ENCODE results near the gene MTHFSD.

The MTHFSD gene

GRCh38 chr16:86584071-86584685 is 29.1 kb upstream of the MTHFSD start:
- ATAC-seq (ENCODE audit: insufficient read depth, low read depth) = no peak
- no peak overlapping the region for H2AFZ ChIP-seq (ENCODE audit: low read depth, low read length)
- no peak overlapping the region for H3K27ac ChIP-seq (ENCODE audit: low read length)
- H3K4me3 ChIP-seq (ENCODE audit: low read depth in 1 of 2, low read length in 2 of 2) = no peak overlapping the region
- no peaks in the 10 kb centered on the region for H4K20me1 ChIP-seq (ENCODE audit: insufficient read depth, low read length)
- no peak for TF ChIP-seq EZH2 (IDR thresholded peaks at IDR 0.05; ENCODE audit: borderline replicate concordance, low read depth, low read length, severe bottlenecking)
- no peak for TF ChIP-seq CTCF (IDR thresholded peaks at IDR 0.05; ENCODE audit: borderline replicate concordance, extremely low read depth, low read length, poor library complexity, severe bottlenecking)
- no peaks in the 10 kb centered on the region for H3K27me3 ChIP-seq (ENCODE audit: insufficient read depth, low read length, poor library complexity)
- H3K36me3 ChIP-seq (ENCODE audit: insufficient read depth, low read length) = no peaks in the 10 kb centered on the region
- H3K9me3 ChIP-seq (ENCODE audit: insufficient read depth, low read length, severe bottlenecking) = no peaks in the 10 kb centered on the region
- DNase-seq = no peak
- no peak overlapping the region for H3K9ac ChIP-seq (ENCODE audit: low read depth, low read length)
- no peaks in the 10 kb centered on the region for H3K4me1 ChIP-seq (ENCODE audit: insufficient read depth, low read length)
- H3K4me2 ChIP-seq (ENCODE audit: insufficient read depth, low read length) = no peak overlapping the region
- H3K79me2 ChIP-seq (ENCODE audit: insufficient read depth, low read length) = no peaks in the 10 kb centered on the region

GRCh38 chr16:86581458-86581857 is 26.4 kb upstream of the MTHFSD start:
- no peak overlapping the region for H3K4me3 ChIP-seq (ENCODE audit: low read depth in 1 of 2, low read length in 2 of 2)
- ATAC-seq (ENCODE audit: insufficient read depth, low read depth) = no peak

GRCh38 chr16:86580791-86581170 is 25.7 kb upstream of the MTHFSD start:
- H3K9ac ChIP-seq (ENCODE audit: low read depth, low read length) = no peak overlapping the region
- DNase-seq (no peak), ATAC-seq (ENCODE audit: insufficient read depth, low read depth) (no peak)
- no peaks in the 10 kb centered on the region for H3K9me3 ChIP-seq (ENCODE audit: insufficient read depth, low read length, severe bottlenecking)
- H2AFZ ChIP-seq (ENCODE audit: low read depth, low read length) = no peak overlapping the region
- no peaks in the 10 kb centered on the region for H3K79me2 ChIP-seq (ENCODE audit: insufficient read depth, low read length)
- no peaks in the 10 kb centered on the region for H4K20me1 ChIP-seq (ENCODE audit: insufficient read depth, low read length)
- H3K27me3 ChIP-seq (ENCODE audit: insufficient read depth, low read length, poor library complexity) = no peaks in the 10 kb centered on the region
- TF ChIP-seq EZH2 (IDR thresholded peaks at IDR 0.05; ENCODE audit: borderline replicate concordance, low read depth, low read length, severe bottlenecking) (no peak), CTCF (IDR thresholded peaks at IDR 0.05; ENCODE audit: borderline replicate concordance, extremely low read depth, low read length, poor library complexity, severe bottlenecking) (no peak)
- no peak overlapping the region for H3K27ac ChIP-seq (ENCODE audit: low read length)
- H3K36me3 ChIP-seq (ENCODE audit: insufficient read depth, low read length) = no peaks in the 10 kb centered on the region
- H3K4me2 ChIP-seq (ENCODE audit: insufficient read depth, low read length) = no peak overlapping the region
- H3K4me1 ChIP-seq (ENCODE audit: insufficient read depth, low read length) = no peaks in the 10 kb centered on the region
- H3K4me3 ChIP-seq (ENCODE audit: low read depth in 1 of 2, low read length in 2 of 2) = no peak overlapping the region

More at GRCh38 chr16:86581458-86581857, 26.4 kb upstream of the MTHFSD start:
- H3K4me2 ChIP-seq (ENCODE audit: insufficient read depth, low read length) = no peak overlapping the region
- H3K9me3 ChIP-seq (ENCODE audit: insufficient read depth, low read length, severe bottlenecking) = no peaks in the 10 kb centered on the region
- H3K27ac ChIP-seq (ENCODE audit: low read length) = no peak overlapping the region
- no peaks in the 10 kb centered on the region for H3K36me3 ChIP-seq (ENCODE audit: insufficient read depth, low read length)
- H3K27me3 ChIP-seq (ENCODE audit: insufficient read depth, low read length, poor library complexity) = no peaks in the 10 kb centered on the region
- no peaks in the 10 kb centered on the region for H4K20me1 ChIP-seq (ENCODE audit: insufficient read depth, low read length)
- H3K4me1 ChIP-seq (ENCODE audit: insufficient read depth, low read length) = no peaks in the 10 kb centered on the region
- H3K79me2 ChIP-seq (ENCODE audit: insufficient read depth, low read length) = no peaks in the 10 kb centered on the region
- no peak overlapping the region for H2AFZ ChIP-seq (ENCODE audit: low read depth, low read length)
- no peak overlapping the region for H3K9ac ChIP-seq (ENCODE audit: low read depth, low read length)
- TF ChIP-seq CTCF (IDR thresholded peaks at IDR 0.05; ENCODE audit: borderline replicate concordance, extremely low read depth, low read length, poor library complexity, severe bottlenecking) (no peak), EZH2 (IDR thresholded peaks at IDR 0.05; ENCODE audit: borderline replicate concordance, low read depth, low read length, severe bottlenecking) (no peak)
- no peak for DNase-seq

All from DND-41 (cell line).